HCT116 (cell line): ENCODE data around the gene NEK5. TPM values are rescaled to one million over a fixed set of nuclear protein-coding genes. Genes with fewer than 3 reads are reported as not detected.
"Not testable (repeated sequence)": the region's sequence is repeated elsewhere in the genome, so short reads cannot be mapped to it uniquely, and the experiment has no call there.

Experiments
- ATAC-seq: fragments of 200-7000 bp; cut with Tn5 transposase; 2 replicates; pipeline ENCODE4 v1.9.1; 2020; ENCODE audit warnings: mild to moderate bottlenecking, moderate library complexity
- BruUV-seq: library from RNA; stranded (reverse); fragments of 400-500 nt; replicated peaks from 2 replicates; lab custom pipeline; 2021; lab: Mats Ljungman, UMichigan
- CTCF ChIA-PET: fragments of 300-600 bp; sonication (Branson Sonifier 250); formaldehyde crosslinking; loops from one replicate; lab custom pipeline; 2021; ENCODE audit warnings: antibody characterized with exemption; lab: Charles Lee
- POLR2A ChIA-PET: fragments of 300-600, 350-600 bp; sonication (Branson Sonifier 250); formaldehyde crosslinking; loops from one replicate; lab custom pipeline; 2021; ENCODE audit warnings: antibody characterized with exemption; lab: Charles Lee
- RAD21 ChIA-PET, 2 experiments: fragments of 300-600 bp; sonication (Branson Sonifier 250); formaldehyde crosslinking; loops; one replicate each; lab custom pipeline; 2023; ENCODE audit warnings: low total read pairs in 2 of 2; ENCODE audit not compliant: uncharacterized antibody in 2 of 2, unreplicated experiment in 2 of 2, low non-redundant PET in 1 of 2; lab: Charles Lee
- DNase-seq: peaks from one replicate; pipeline ENCODE4 v3.0.0-alpha.2; 2010; ENCODE audit warnings: low read depth, low spot score
- H2AFZ ChIP-seq: fragments of 200-600 bp; shearing (Covaris generic), sonication (generic); 2 replicates; pipeline ENCODE4 v1.6.1; 2017; ENCODE audit warnings: low read depth, mixed run types, mixed read lengths, antibody characterized with exemption, low read length; ENCODE audit not compliant: poor library complexity, severe bottlenecking
- H3K27ac ChIP-seq: 2 replicates; pipeline ENCODE4 v1.5.1; 2012; ENCODE audit warnings: low read depth, low read length
- H3K27me3 ChIP-seq: fragments of 200-600 bp; sonication (generic); 2 replicates; pipeline ENCODE4 v1.6.1; 2016; ENCODE audit warnings: mixed run types, low read length, mixed read lengths; ENCODE audit not compliant: insufficient read depth
- H3K36me3 ChIP-seq, 2 experiments: fragments of 200-500 bp in 1 of 2; fragments of 200-600 bp in 1 of 2; sonication (Bioruptor generic) in 1 of 2; sonication (generic) in 1 of 2; 2 replicates each; pipeline versions ENCODE4 v1.5.1 to v1.6.1; 2014 to 2016; ENCODE audit warnings: low read length in 2 of 2, inconsistent platforms in 1 of 2, mixed read lengths in 1 of 2, mixed run types in 1 of 2; ENCODE audit not compliant: insufficient read depth in 2 of 2, control insufficient read depth in 1 of 2
- H3K4me1 ChIP-seq, 2 experiments: fragments of 200-600 bp in 1 of 2; sonication (generic) in 1 of 2; 2 replicates each; pipeline versions ENCODE4 v1.5.1 to v1.6.1; 2012 to 2017; ENCODE audit warnings: low read length in 2 of 2, inconsistent platforms in 1 of 2, mild to moderate bottlenecking in 1 of 2, mixed read lengths in 1 of 2, mixed run types in 1 of 2, moderate library complexity in 1 of 2; ENCODE audit not compliant: insufficient read depth in 2 of 2, control insufficient read depth in 1 of 2
- H3K4me2 ChIP-seq: fragments of 200-600 bp; sonication (generic); 2 replicates; pipeline ENCODE4 v1.6.1; 2017; ENCODE audit warnings: mixed run types, low read length, mixed read lengths
- H3K4me3 ChIP-seq, 2 experiments: fragments of 200-600 bp in 1 of 2; sonication (generic) in 1 of 2; replicated peaks in 1 of 2; 2 replicates each; pipeline ENCODE4 v1.5.1; 2011 to 2016; ENCODE audit warnings: low read length in 2 of 2, control low read depth in 1 of 2, low read depth in 1 of 2, mild to moderate bottlenecking in 1 of 2, mixed read lengths in 1 of 2, mixed run types in 1 of 2
- H3K79me2 ChIP-seq: fragments of 200-600 bp; sonication (generic); 2 replicates; pipeline ENCODE4 v1.6.1; 2017; ENCODE audit warnings: mild to moderate bottlenecking, mixed run types, low read length, moderate library complexity, mixed read lengths; ENCODE audit not compliant: insufficient read depth
- H3K9ac ChIP-seq: fragments of 200-600 bp; sonication (generic); 2 replicates; pipeline ENCODE4 v1.6.1; 2016; ENCODE audit warnings: low read length, mixed read lengths
- H3K9me2 ChIP-seq: fragments of 200-600 bp; sonication (generic), shearing (Covaris generic); 2 replicates; pipeline ENCODE4 v1.6.1; 2017; ENCODE audit warnings: mixed run types, mild to moderate bottlenecking, moderate library complexity; ENCODE audit not compliant: insufficient read depth
- H3K9me3 ChIP-seq, 2 experiments: fragments of 200-500 bp in 1 of 2; fragments of 200-600 bp in 1 of 2; sonication (Bioruptor generic) in 1 of 2; sonication (generic) in 1 of 2; 2 replicates each; pipeline ENCODE4 v1.6.1; 2014 to 2017; ENCODE audit warnings: low read length in 2 of 2, mixed read lengths in 2 of 2, inconsistent platforms in 1 of 2, low read depth in 1 of 2, mild to moderate bottlenecking in 1 of 2, mixed run types in 1 of 2, moderate library complexity in 1 of 2; ENCODE audit not compliant: control insufficient read depth in 1 of 2, insufficient read depth in 1 of 2
- H4K20me1 ChIP-seq: fragments of 200-600 bp; sonication (generic), shearing (Covaris generic); 2 replicates; pipeline ENCODE4 v1.6.1; 2017; ENCODE audit warnings: mixed run types, mild to moderate bottlenecking, moderate library complexity; ENCODE audit not compliant: insufficient read depth
- POLR2A ChIP-seq: IDR thresholded peaks from 2 replicates; pipeline ENCODE4 v1.7.0; 2011; ENCODE audit warnings: borderline replicate concordance; ENCODE audit not compliant: insufficient read depth, insufficient read length; ENCODE audit errors: extremely low read depth
- SIN3A ChIP-seq: IDR thresholded peaks from 2 replicates; pipeline ENCODE4 v1.6.1; 2012; ENCODE audit warnings: low read depth
- ZNF274 ChIP-seq: fragments of 200-500 bp; sonication (Bioruptor generic); IDR thresholded peaks from 2 replicates; pipeline ENCODE4 v1.6.1; 2014; ENCODE audit warnings: mild to moderate bottlenecking, low read depth, low read length, inconsistent platforms
- intact Hi-C: fragments of 100-400 bp; cut with micrococcal nuclease; formaldehyde crosslinking; loops from 2 replicates; pipeline ENCODE4 v1.10.0; 2022
- total RNA-seq: library from RNA; stranded (reverse); gene quantifications from one replicate; pipeline ENCODE4 v1.2.1, GENCODE V29; 2021; ENCODE audit not compliant: unreplicated experiment

Gene NEK5
- total RNA-seq, 1 experiment from 2014 or later = 1.5 TPM

DNA sequence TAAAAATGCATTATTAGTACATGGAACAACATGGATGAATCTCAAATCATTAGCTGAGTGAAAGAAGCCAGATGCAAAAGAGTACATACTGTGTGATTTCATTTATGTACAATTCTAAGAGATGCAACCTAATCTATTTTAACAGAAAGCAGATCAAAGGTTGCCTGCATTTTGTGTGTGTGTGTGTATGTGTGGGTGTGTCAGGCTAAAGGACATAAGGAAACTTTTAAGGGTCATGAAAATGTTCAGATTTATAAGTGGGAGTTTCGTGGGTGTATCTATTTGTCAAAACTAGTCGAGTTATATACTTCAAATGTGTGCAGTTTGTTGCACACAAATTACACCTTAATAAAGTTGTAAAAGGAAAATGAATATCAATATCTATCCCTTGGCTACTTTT lies 48.4 kb upstream of the NEK5 start (continued):
- no peak for TF ChIP-seq ZNF274
- TF ChIP-seq, all 23 proteins: peak for 0

- H3K79me2 ChIP-seq, H3K27ac ChIP-seq, H3K4me2 ChIP-seq, RAD21 ChIA-PET, H3K4me3 ChIP-seq, ATAC-seq, POLR2A ChIA-PET, intact Hi-C loops, BruUV-seq, H2AFZ ChIP-seq, H3K27me3 ChIP-seq, DNase-seq, H3K9ac ChIP-seq, H4K20me1 ChIP-seq, H3K9me3 ChIP-seq, H3K9me2 ChIP-seq, H3K4me1 ChIP-seq: not testable (repeated sequence)
- CTCF ChIA-PET = interaction anchor here (0.9 kb wide), 1 partner anchor 20 kb away, joined by 3 read pairs; no protein-coding TSS in a partner anchor
- H3K36me3 ChIP-seq = peaks cover 0 to 23% of the 10 kb centered on the region in 2 experiments; a peak in 2 of 4 replicates
Measured at GRCh38 chr13:52173970-52174369, 45.1 kb upstream of the NEK5 start.

GRCh38 chr13:52173373-52173772 lies 44.5 kb upstream of the NEK5 start:
- Histone ChIP-seq H3K27ac (no peak overlapping the region), H4K20me1 (no peaks in the 10 kb centered on the region), H3K9me2 (no peaks in the 10 kb centered on the region), H3K4me1 (no peaks in the 10 kb centered on the region), H2AFZ (no peak overlapping the region), H3K79me2 (no peaks in the 10 kb centered on the region), H3K4me3 (no peak overlapping the region), H3K9ac (no peak overlapping the region), H3K27me3 (no peaks in the 10 kb centered on the region), H3K4me2 (no peak overlapping the region), H3K36me3 (peaks cover 0 to 25% of the 10 kb centered on the region in 2 experiments; a peak in 2 of 4 replicates), H3K9me3 (no peaks in the 10 kb centered on the region)
- POLR2A ChIA-PET = no interaction called here
- intact Hi-C loops = no loop called here
- CTCF ChIA-PET = no interaction called here
- DNase-seq (no peak), ATAC-seq (no peak)
- TF ChIP-seq POLR2A = no peak
- TF ChIP-seq SIN3A = no peak
- BruUV-seq = no TSS peak
- RAD21 ChIA-PET = no interaction called here

- POLR2A ChIA-PET, H3K27me3 ChIP-seq, H2AFZ ChIP-seq, H3K4me1 ChIP-seq, ATAC-seq, DNase-seq, CTCF ChIA-PET, H3K9me2 ChIP-seq, H3K9me3 ChIP-seq, H3K9ac ChIP-seq, H3K27ac ChIP-seq, BruUV-seq, H4K20me1 ChIP-seq, H3K4me3 ChIP-seq, intact Hi-C loops, H3K4me2 ChIP-seq, H3K79me2 ChIP-seq, RAD21 ChIA-PET: not testable (repeated sequence)
- H3K36me3 ChIP-seq = peaks cover 0 to 23% of the 10 kb centered on the region in 2 experiments; a peak in 2 of 4 replicates
Measured at GRCh38 chr13:52171686-52172085, 42.8 kb upstream of the NEK5 start.

DNA sequence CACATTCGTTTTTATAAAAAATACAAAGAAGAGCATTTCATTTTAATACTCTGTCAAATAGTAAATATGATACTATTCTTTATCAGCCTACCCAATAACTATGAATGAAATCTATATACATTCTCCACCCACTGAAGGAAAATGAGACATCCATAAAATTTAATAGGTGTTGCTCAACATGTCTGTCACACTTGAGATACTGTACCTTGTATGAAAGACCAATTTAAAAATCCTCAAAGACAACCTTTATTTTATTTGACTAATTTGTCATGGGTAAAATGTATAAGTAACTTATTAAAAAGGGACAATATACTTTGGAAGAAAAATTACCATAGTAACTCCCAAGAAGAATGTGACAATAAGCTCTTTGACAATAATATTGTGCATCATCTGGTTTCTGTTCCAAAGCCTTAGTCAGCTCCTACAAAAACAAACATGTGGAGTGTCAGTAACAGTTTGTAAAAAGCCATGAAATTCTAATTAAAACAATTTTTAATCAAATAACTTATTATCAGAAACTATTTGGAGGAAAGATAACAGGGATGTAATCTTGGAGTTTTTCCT lies 42.0 kb upstream of the NEK5 start:
- RAD21 ChIA-PET, H3K9me2 ChIP-seq, DNase-seq, H3K4me2 ChIP-seq, ATAC-seq, H3K79me2 ChIP-seq, H3K4me1 ChIP-seq, CTCF ChIA-PET, H3K27ac ChIP-seq, H3K27me3 ChIP-seq, BruUV-seq, H3K9me3 ChIP-seq, H3K4me3 ChIP-seq, H4K20me1 ChIP-seq, H3K9ac ChIP-seq, intact Hi-C loops, H2AFZ ChIP-seq: not testable (repeated sequence)
- peaks cover 0 to 23% of the 10 kb centered on the region in 2 experiments; a peak in 2 of 4 replicates for H3K36me3 ChIP-seq
- POLR2A ChIA-PET = interaction anchor here (1.6 kb wide), 1 partner anchor 12 kb away, joined by 3 read pairs; the partner anchor contains the start of gene NEK3
